ENCODE data around the gene AKR7A3.

DNA sequence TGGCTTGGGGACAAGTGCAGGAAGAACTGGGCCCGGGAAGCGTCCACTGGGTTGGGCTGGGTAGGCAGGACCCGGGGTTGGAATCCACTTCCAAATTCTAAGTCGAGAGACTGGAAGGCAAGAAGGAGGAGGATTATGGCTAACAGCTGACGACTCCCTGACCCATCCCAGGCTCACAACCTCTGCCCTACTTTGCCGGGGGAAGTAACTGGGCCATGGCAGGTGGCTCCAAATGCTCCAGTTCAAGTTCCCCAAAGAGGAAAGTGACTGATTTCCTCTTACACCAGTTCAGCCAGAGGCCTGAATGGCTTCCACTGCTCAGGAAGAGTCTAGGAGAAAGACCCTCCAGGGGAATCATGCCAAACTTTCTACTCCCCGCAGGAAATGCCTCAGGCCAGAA, 48.7 kb downstream of the AKR7A3 start:
- TF ChIP-seq EZH2 (IDR thresholded peaks at IDR 0.05; ENCODE audit: insufficient read depth, poor library complexity, severe bottlenecking), result no peak
- TF ChIP-seq EZH2phosphoT487 (IDR thresholded peaks at IDR 0.05; ENCODE audit: insufficient read depth, low read depth), result no peak
